ENCODE measurements around the gene WDR91. TPM values are rescaled to one million over a fixed set of nuclear protein-coding genes. Genes with fewer than 3 reads are reported as not detected.

WDR91 gene
- total RNA-seq, 3 donors from 2014 or later = 17.9 to 20.1 (median 19.7) TPM

- Mint-ChIP-seq H3K4me1 (ENCODE audit: low read depth) (peaks cover 60% of the 10 kb centered on the region), H3K36me3 (ENCODE audit: insufficient read depth) (peaks cover 79% of the 10 kb centered on the region), H3K4me3 (peak overlapping the region; percentile 12), H3K27me3 (ENCODE audit: low read depth) (no peaks in the 10 kb centered on the region), H3K9me3 (peaks cover 28% of the 10 kb centered on the region)
- ATAC-seq (peak; percentile 49 to 55), DNase-seq (no peak)
Measured at GRCh38 chr7:135159359-135160085, 51.8 kb downstream of the WDR91 start.

GRCh38 chr7:135158874-135159273, 52.5 kb downstream of the WDR91 start:
- ATAC-seq (no peak), DNase-seq (no peak)
- H3K4me1 Mint-ChIP-seq (ENCODE audit: low read depth) = peaks cover 64% of the 10 kb centered on the region
- H3K9me3 Mint-ChIP-seq = peaks cover 35% of the 10 kb centered on the region
- H3K27me3 Mint-ChIP-seq (ENCODE audit: low read depth) = no peaks in the 10 kb centered on the region
- no peak overlapping the region for H3K4me3 Mint-ChIP-seq
- peaks cover 80% of the 10 kb centered on the region for H3K36me3 Mint-ChIP-seq (ENCODE audit: insufficient read depth)

- Mint-ChIP-seq H3K4me1 (ENCODE audit: low read depth) (peaks cover 66% of the 10 kb centered on the region), H3K9me3 (peaks cover 39% of the 10 kb centered on the region), H3K27me3 (ENCODE audit: low read depth) (no peaks in the 10 kb centered on the region), H3K4me3 (no peak overlapping the region), H3K36me3 (ENCODE audit: insufficient read depth) (peaks cover 85% of the 10 kb centered on the region)
- ATAC-seq (no peak), DNase-seq (no peak)
Measured at GRCh38 chr7:135158141-135158655, 53.1 kb downstream of the WDR91 start.

- H3K36me3 Mint-ChIP-seq (ENCODE audit: insufficient read depth) = peaks cover 82% of the 10 kb centered on the region
- DNase-seq (no peak), ATAC-seq (no peak)
- no peak overlapping the region for H3K4me3 Mint-ChIP-seq
- peaks cover 39% of the 10 kb centered on the region for H3K9me3 Mint-ChIP-seq
- peaks cover 74% of the 10 kb centered on the region for H3K4me1 Mint-ChIP-seq (ENCODE audit: low read depth)
- no peaks in the 10 kb centered on the region for H3K27me3 Mint-ChIP-seq (ENCODE audit: low read depth)
Measured at GRCh38 chr7:135156290-135156689, 55.0 kb downstream of the WDR91 start.

GRCh38 chr7:135154734-135155133, 56.6 kb downstream of the WDR91 start:
- no peaks in the 10 kb centered on the region for H3K27me3 Mint-ChIP-seq (ENCODE audit: low read depth)
- H3K4me3 Mint-ChIP-seq = no peak overlapping the region
- ATAC-seq (no peak), DNase-seq (no peak)
- peaks cover 36% of the 10 kb centered on the region for H3K9me3 Mint-ChIP-seq
- H3K36me3 Mint-ChIP-seq (ENCODE audit: insufficient read depth) = peaks cover 73% of the 10 kb centered on the region
- H3K4me1 Mint-ChIP-seq (ENCODE audit: low read depth) = peaks cover 74% of the 10 kb centered on the region

- no peak for DNase-seq
- Mint-ChIP-seq H3K4me1 (ENCODE audit: low read depth) (peaks cover 75% of the 10 kb centered on the region), H3K4me3 (no peak overlapping the region), H3K36me3 (ENCODE audit: insufficient read depth) (peaks cover 58% of the 10 kb centered on the region), H3K9me3 (peaks cover 33% of the 10 kb centered on the region), H3K27me3 (ENCODE audit: low read depth) (no peaks in the 10 kb centered on the region)
- no peak for ATAC-seq
Measured at GRCh38 chr7:135152442-135152841, 58.9 kb downstream of the WDR91 start.

- ATAC-seq (no peak), DNase-seq (no peak)
- Mint-ChIP-seq H3K4me1 (ENCODE audit: low read depth) (peaks cover 75% of the 10 kb centered on the region), H3K9me3 (peaks cover 33% of the 10 kb centered on the region), H3K27me3 (ENCODE audit: low read depth) (no peaks in the 10 kb centered on the region), H3K4me3 (peak overlapping the region; percentile 17), H3K36me3 (ENCODE audit: insufficient read depth) (peaks cover 49% of the 10 kb centered on the region)
Measured at GRCh38 chr7:135151533-135151932, 59.8 kb downstream of the WDR91 start.

GRCh38 chr7:135151132-135151531, 60.2 kb downstream of the WDR91 start:
- no peak for ATAC-seq
- H3K4me3 Mint-ChIP-seq = peak overlapping the region; percentile 17
- no peaks in the 10 kb centered on the region for H3K27me3 Mint-ChIP-seq (ENCODE audit: low read depth)
- DNase-seq = no peak
- peaks cover 29% of the 10 kb centered on the region for H3K9me3 Mint-ChIP-seq
- peaks cover 45% of the 10 kb centered on the region for H3K36me3 Mint-ChIP-seq (ENCODE audit: insufficient read depth)
- peaks cover 79% of the 10 kb centered on the region for H3K4me1 Mint-ChIP-seq (ENCODE audit: low read depth)

- no peaks in the 10 kb centered on the region for H3K27me3 Mint-ChIP-seq (ENCODE audit: low read depth)
- H3K36me3 Mint-ChIP-seq (ENCODE audit: insufficient read depth) = peaks cover 37% of the 10 kb centered on the region
- H3K9me3 Mint-ChIP-seq = peaks cover 22% of the 10 kb centered on the region
- peaks cover 87% of the 10 kb centered on the region for H3K4me1 Mint-ChIP-seq (ENCODE audit: low read depth)
- ATAC-seq = no peak
- H3K4me3 Mint-ChIP-seq = peak overlapping the region; percentile 91
- no peak for DNase-seq
Measured at GRCh38 chr7:135150072-135150782, 61.1 kb downstream of the WDR91 start.

- peaks cover 22% of the 10 kb centered on the region for H3K36me3 Mint-ChIP-seq (ENCODE audit: insufficient read depth)
- peaks cover 4% of the 10 kb centered on the region for H3K9me3 Mint-ChIP-seq
- peaks cover 76% of the 10 kb centered on the region for H3K4me1 Mint-ChIP-seq (ENCODE audit: low read depth)
- DNase-seq (peak; percentile 49), ATAC-seq (peak; percentile 85 to 90)
- peak within 1 kb of the TSS; percentile 91 for H3K4me3 Mint-ChIP-seq
- no peaks in the 10 kb centered on the region for H3K27me3 Mint-ChIP-seq (ENCODE audit: low read depth)
Measured at GRCh38 chr7:135147899-135148721, 63.2 kb downstream of the WDR91 start, which contains the start of gene TMEM140. Gene TMEM140, plus strand, starts transcription at chr7:135148072. Its CDS starts 16,370 bp downstream, at chr7:135164442.

- peak overlapping the region; percentile 91 for H3K4me3 Mint-ChIP-seq
- peak; percentile 1 to 12 for ATAC-seq
- H3K9me3 Mint-ChIP-seq = no peaks in the 10 kb centered on the region
- DNase-seq = no peak
- H3K27me3 Mint-ChIP-seq (ENCODE audit: low read depth) = no peaks in the 10 kb centered on the region
- peaks cover 17% of the 10 kb centered on the region for H3K36me3 Mint-ChIP-seq (ENCODE audit: insufficient read depth)
- peaks cover 70% of the 10 kb centered on the region for H3K4me1 Mint-ChIP-seq (ENCODE audit: low read depth)
Measured at GRCh38 chr7:135147341-135147898, 63.9 kb downstream of the WDR91 start.

GRCh38 chr7:135143885-135144668, 67.2 kb downstream of the WDR91 start:
- DNase-seq = no peak
- peaks cover 15% of the 10 kb centered on the region for H3K36me3 Mint-ChIP-seq (ENCODE audit: insufficient read depth)
- H3K4me1 Mint-ChIP-seq (ENCODE audit: low read depth) = peaks cover 39% of the 10 kb centered on the region
- H3K9me3 Mint-ChIP-seq = peaks cover 17% of the 10 kb centered on the region
- no peak overlapping the region for H3K4me3 Mint-ChIP-seq
- H3K27me3 Mint-ChIP-seq (ENCODE audit: low read depth) = no peaks in the 10 kb centered on the region
- ATAC-seq = no peak

Data from activated T-cell treated with anti-CD3 and anti-CD28 coated beads, Interleukin-2, amount 50 U/mL, for 4 hours (primary cell).